ENCODE measurements around the gene LSAMP.

Gene LSAMP

DNA sequence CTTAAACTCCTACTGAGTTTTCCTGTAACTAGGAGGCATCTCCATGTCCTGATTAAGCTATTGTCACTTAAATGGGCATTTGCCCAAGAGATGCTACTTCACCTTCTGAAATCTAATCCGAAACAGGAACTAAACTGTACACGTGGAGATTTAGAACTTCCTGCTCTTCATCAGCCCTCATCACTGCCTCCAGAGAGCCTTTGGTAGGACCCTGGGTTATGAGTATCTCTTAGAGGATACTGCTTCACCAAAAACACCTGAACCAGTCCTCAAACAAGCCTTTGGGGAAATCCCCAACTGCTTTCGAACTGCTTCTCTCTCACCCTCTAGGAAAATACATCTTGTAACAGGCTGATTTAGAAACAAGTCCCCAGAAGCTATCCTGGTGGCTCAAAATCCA, 501.7 kb downstream of the LSAMP start:
- TF ChIP-seq, protein P1, sequence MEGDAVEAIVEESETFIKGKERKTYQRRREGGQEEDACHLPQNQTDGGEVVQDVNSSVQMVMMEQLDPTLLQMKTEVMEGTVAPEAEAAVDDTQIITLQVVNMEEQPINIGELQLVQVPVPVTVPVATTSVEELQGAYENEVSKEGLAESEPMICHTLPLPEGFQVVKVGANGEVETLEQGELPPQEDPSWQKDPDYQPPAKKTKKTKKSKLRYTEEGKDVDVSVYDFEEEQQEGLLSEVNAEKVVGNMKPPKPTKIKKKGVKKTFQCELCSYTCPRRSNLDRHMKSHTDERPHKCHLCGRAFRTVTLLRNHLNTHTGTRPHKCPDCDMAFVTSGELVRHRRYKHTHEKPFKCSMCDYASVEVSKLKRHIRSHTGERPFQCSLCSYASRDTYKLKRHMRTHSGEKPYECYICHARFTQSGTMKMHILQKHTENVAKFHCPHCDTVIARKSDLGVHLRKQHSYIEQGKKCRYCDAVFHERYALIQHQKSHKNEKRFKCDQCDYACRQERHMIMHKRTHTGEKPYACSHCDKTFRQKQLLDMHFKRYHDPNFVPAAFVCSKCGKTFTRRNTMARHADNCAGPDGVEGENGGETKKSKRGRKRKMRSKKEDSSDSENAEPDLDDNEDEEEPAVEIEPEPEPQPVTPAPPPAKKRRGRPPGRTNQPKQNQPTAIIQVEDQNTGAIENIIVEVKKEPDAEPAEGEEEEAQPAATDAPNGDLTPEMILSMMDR (IDR thresholded peaks at IDR 0.05; ENCODE audit: poor library complexity, severe bottlenecking) = no peak
- Histone ChIP-seq H3K27me3 (ENCODE audit: insufficient read depth, poor library complexity, severe bottlenecking) (peaks cover 2% of the 10 kb centered on the region), H3K4me1 (ENCODE audit: insufficient read depth, poor library complexity, severe bottlenecking) (no peaks in the 10 kb centered on the region), H3K4me3 (ENCODE audit: severe bottlenecking) (no peak overlapping the region), H3K9me3 (ENCODE audit: severe bottlenecking) (no peaks in the 10 kb centered on the region), H3K27ac (ENCODE audit: poor library complexity, severe bottlenecking) (no peak overlapping the region), H3K36me3 (ENCODE audit: low read depth) (no peaks in the 10 kb centered on the region)
- ATAC-seq (ENCODE audit: low read depth) (no peak), DNase-seq (ENCODE audit: low spot score) (no peak)

DNA sequence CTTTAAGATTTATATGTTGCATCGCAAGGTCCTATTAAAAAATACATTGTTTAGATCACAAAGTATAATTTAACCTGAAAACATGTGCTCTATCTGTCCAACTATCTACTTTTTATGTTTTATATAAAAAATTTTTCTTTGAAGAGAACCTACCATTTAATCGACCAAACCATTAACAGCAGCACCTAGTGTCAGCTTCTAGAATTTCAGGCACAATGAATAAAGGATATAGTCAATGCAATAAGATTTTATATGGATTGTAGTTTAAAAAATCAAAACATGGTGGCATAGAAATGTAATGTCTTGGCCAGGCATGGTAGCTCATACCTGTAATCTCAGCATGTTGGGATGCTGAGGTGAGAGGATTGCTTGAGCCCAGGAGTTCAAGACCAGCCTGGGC, 508.2 kb downstream of the LSAMP start:
- ATAC-seq (ENCODE audit: low read depth) = no peak
- TF ChIP-seq, protein P1 (IDR thresholded peaks at IDR 0.05; ENCODE audit: poor library complexity, severe bottlenecking) = peak; percentile 35
- H3K4me1 ChIP-seq (ENCODE audit: insufficient read depth, poor library complexity, severe bottlenecking) = no peaks in the 10 kb centered on the region
- no peak overlapping the region for H3K4me3 ChIP-seq (ENCODE audit: severe bottlenecking)
- H3K27ac ChIP-seq (ENCODE audit: poor library complexity, severe bottlenecking) = no peak overlapping the region
- H3K9me3 ChIP-seq (ENCODE audit: severe bottlenecking) = no peaks in the 10 kb centered on the region
- H3K36me3 ChIP-seq (ENCODE audit: low read depth) = no peaks in the 10 kb centered on the region
- no peaks in the 10 kb centered on the region for H3K27me3 ChIP-seq (ENCODE audit: insufficient read depth, poor library complexity, severe bottlenecking)
- no peak for DNase-seq (ENCODE audit: low spot score)

- TF ChIP-seq, protein P1 (IDR thresholded peaks at IDR 0.05; ENCODE audit: poor library complexity, severe bottlenecking) = no peak
- peaks cover 7% of the 10 kb centered on the region for H3K27me3 ChIP-seq (ENCODE audit: insufficient read depth, poor library complexity, severe bottlenecking)
- no peak overlapping the region for H3K4me3 ChIP-seq (ENCODE audit: severe bottlenecking)
- no peak for DNase-seq (ENCODE audit: low spot score)
- ATAC-seq (ENCODE audit: low read depth) = no peak
- no peaks in the 10 kb centered on the region for H3K4me1 ChIP-seq (ENCODE audit: insufficient read depth, poor library complexity, severe bottlenecking)
- no peaks in the 10 kb centered on the region for H3K9me3 ChIP-seq (ENCODE audit: severe bottlenecking)
- no peak overlapping the region for H3K27ac ChIP-seq (ENCODE audit: poor library complexity, severe bottlenecking)
- no peaks in the 10 kb centered on the region for H3K36me3 ChIP-seq (ENCODE audit: low read depth)
Measured at GRCh38 chr3:115932807-115933206, 512.5 kb downstream of the LSAMP start.

DNA sequence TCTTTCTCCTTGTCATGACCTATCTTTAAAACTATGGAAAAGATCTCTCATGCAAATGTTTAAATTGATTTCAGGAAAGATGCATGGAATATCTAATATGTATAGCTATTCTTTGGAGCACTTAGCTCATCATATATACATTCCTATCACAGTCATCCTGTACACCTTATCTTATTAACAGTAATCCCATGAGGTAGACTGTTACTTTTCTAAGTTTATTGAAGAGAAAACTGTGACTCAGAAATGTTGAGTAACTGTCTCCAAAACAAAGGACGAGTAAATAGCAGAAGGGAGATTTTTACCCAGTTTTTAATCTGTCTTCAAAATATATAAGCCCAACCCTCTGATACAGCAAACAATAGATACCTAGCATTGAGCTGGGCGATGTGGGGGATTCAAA, 513.7 kb downstream of the LSAMP start:
- ATAC-seq (ENCODE audit: low read depth) (0 out of 3 replicates have a peak, but pooled peaks have one; percentile 29), DNase-seq (ENCODE audit: low spot score) (no peak)
- Histone ChIP-seq H3K4me3 (ENCODE audit: severe bottlenecking) (no peak overlapping the region), H3K27me3 (ENCODE audit: insufficient read depth, poor library complexity, severe bottlenecking) (peaks cover 7% of the 10 kb centered on the region), H3K4me1 (ENCODE audit: insufficient read depth, poor library complexity, severe bottlenecking) (no peaks in the 10 kb centered on the region), H3K27ac (ENCODE audit: poor library complexity, severe bottlenecking) (no peak overlapping the region), H3K9me3 (ENCODE audit: severe bottlenecking) (no peaks in the 10 kb centered on the region), H3K36me3 (ENCODE audit: low read depth) (no peaks in the 10 kb centered on the region)
- TF ChIP-seq, protein P1 (IDR thresholded peaks at IDR 0.05; ENCODE audit: poor library complexity, severe bottlenecking) = no peak

DNA sequence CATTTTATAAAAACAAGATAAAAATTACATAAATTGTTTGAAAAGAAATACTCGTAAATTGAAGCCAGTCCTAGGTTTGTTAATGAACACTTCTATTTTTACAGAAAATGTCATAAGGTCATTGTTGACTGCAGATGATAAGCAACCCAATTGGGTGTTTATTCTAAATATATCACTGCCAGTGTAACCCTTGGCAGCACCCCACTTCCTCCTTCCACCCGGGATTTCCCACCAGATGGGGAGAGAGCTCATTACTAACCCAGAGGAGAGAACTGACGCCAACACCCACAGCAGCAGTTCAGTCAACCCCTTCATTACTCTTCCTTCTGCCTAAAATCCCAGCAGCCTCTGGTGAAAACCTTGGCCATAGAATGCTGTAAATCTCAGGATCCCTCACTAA, 514.4 kb downstream of the LSAMP start:
- H3K27ac ChIP-seq (ENCODE audit: poor library complexity, severe bottlenecking) = no peak overlapping the region
- H3K4me1 ChIP-seq (ENCODE audit: insufficient read depth, poor library complexity, severe bottlenecking) = no peaks in the 10 kb centered on the region
- DNase-seq (ENCODE audit: low spot score) (no peak), ATAC-seq (ENCODE audit: low read depth) (no peak)
- no peak overlapping the region for H3K4me3 ChIP-seq (ENCODE audit: severe bottlenecking)
- no peaks in the 10 kb centered on the region for H3K36me3 ChIP-seq (ENCODE audit: low read depth)
- TF ChIP-seq, protein P1 (IDR thresholded peaks at IDR 0.05; ENCODE audit: poor library complexity, severe bottlenecking) = no peak
- no peaks in the 10 kb centered on the region for H3K9me3 ChIP-seq (ENCODE audit: severe bottlenecking)
- peaks cover 7% of the 10 kb centered on the region for H3K27me3 ChIP-seq (ENCODE audit: insufficient read depth, poor library complexity, severe bottlenecking)

Measured in RWPE2 (cell line).